Measurements from ENCODE around the gene GRAMD1A. TPM values are rescaled to one million over a fixed set of nuclear protein-coding genes. Genes with fewer than 3 reads are reported as not detected.
A peak's percentile ranks its signal among the peaks of the same experiment; 100 is the strongest.

GRAMD1A gene
- total RNA-seq, 1 experiment from 2014 or later: 75.4 TPM

GRCh38 chr19:35011737-35012682, 11.9 kb downstream of the GRAMD1A start:
- H3K27ac ChIP-seq (ENCODE audit: low read depth, low read length): no peak overlapping the region
- intact Hi-C loops (cut with micrococcal nuclease): loop anchor here (5.0 kb wide), 1 partner anchor 160 kb away; no protein-coding TSS in a partner anchor
- TSS peak; percentile 12 for BruUV-seq (replicated peaks)
- peaks cover 20 to 23% of the 10 kb centered on the region in 2 experiments; a peak in 3 of 4 replicates for H3K36me3 ChIP-seq (ENCODE audit: control insufficient read depth in 1 of 2, insufficient read depth in 2 of 2, low read length in 2 of 2)
- H3K9me3 ChIP-seq (ENCODE audit: control insufficient read depth in 1 of 2, insufficient read depth in 1 of 2, low read depth in 1 of 2, low read length in 2 of 2): no peaks in the 10 kb centered on the region
- H3K9me2 ChIP-seq (ENCODE audit: insufficient read depth): no peaks in the 10 kb centered on the region
- DNase-seq (ENCODE audit: low read depth, low spot score) (no peak), ATAC-seq (no peak)
- ChIA-PET POLR2A (no interaction called here), CTCF (interaction anchor here (0.9 kb wide), 1 partner anchor 174 kb away, joined by 3 read pairs; no protein-coding TSS in a partner anchor), RAD21 (ENCODE audit: low non-redundant PET in 1 of 2, low total read pairs in 2 of 2, uncharacterized antibody in 2 of 2, unreplicated experiment in 2 of 2) (no interaction called here)
- H3K4me3 ChIP-seq (replicated peaks in 1 of 2; ENCODE audit: low read depth in 1 of 2, low read length in 2 of 2): no peak overlapping the region
- TF ChIP-seq EZH2 (IDR thresholded peaks at IDR 0.05) (no peak), REST (IDR thresholded peaks at IDR 0.05; ENCODE audit: low read depth) (no peak), TCF7L2 (IDR thresholded peaks at IDR 0.05; ENCODE audit: borderline replicate concordance, extremely low read depth, insufficient read depth, insufficient read length) (no peak), EZH2phosphoT487 (IDR thresholded peaks at IDR 0.05; ENCODE audit: borderline replicate concordance) (no peak), CEBPB (IDR thresholded peaks at IDR 0.05; ENCODE audit: low read depth) (no peak), CTCF (IDR thresholded peaks at IDR 0.05 in 2 of 3, conservative IDR thresholded peaks at IDR 0.05 in 1 of 3; ENCODE audit: borderline replicate concordance in 1 of 3, insufficient read depth in 1 of 3, low read depth in 2 of 3, low read length in 2 of 3) (no peak), POLR2A (IDR thresholded peaks at IDR 0.05; ENCODE audit: borderline replicate concordance, extremely low read depth, insufficient read depth, insufficient read length) (no peak), CBX3 (IDR thresholded peaks at IDR 0.05; ENCODE audit: low read depth) (no peak), SIN3A (IDR thresholded peaks at IDR 0.05; ENCODE audit: low read depth) (no peak), ZNF274 (IDR thresholded peaks at IDR 0.05; ENCODE audit: low read depth, low read length) (no peak), EGR1 (IDR thresholded peaks at IDR 0.05; ENCODE audit: low read depth) (no peak)
- TF ChIP-seq, protein P1, sequence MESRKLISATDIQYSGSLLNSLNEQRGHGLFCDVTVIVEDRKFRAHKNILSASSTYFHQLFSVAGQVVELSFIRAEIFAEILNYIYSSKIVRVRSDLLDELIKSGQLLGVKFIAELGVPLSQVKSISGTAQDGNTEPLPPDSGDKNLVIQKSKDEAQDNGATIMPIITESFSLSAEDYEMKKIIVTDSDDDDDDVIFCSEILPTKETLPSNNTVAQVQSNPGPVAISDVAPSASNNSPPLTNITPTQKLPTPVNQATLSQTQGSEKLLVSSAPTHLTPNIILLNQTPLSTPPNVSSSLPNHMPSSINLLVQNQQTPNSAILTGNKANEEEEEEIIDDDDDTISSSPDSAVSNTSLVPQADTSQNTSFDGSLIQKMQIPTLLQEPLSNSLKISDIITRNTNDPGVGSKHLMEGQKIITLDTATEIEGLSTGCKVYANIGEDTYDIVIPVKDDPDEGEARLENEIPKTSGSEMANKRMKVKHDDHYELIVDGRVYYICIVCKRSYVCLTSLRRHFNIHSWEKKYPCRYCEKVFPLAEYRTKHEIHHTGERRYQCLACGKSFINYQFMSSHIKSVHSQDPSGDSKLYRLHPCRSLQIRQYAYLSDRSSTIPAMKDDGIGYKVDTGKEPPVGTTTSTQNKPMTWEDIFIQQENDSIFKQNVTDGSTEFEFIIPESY (IDR thresholded peaks at IDR 0.05; ENCODE audit: extremely low read depth, insufficient replicate concordance, low read length): no peak
- no peaks in the 10 kb centered on the region for H3K27me3 ChIP-seq (ENCODE audit: insufficient read depth, low read length)
- H4K20me1 ChIP-seq (ENCODE audit: insufficient read depth): no peaks in the 10 kb centered on the region
- H3K4me2 ChIP-seq (ENCODE audit: low read length): no peak overlapping the region
- no peaks in the 10 kb centered on the region for H3K4me1 ChIP-seq (ENCODE audit: control insufficient read depth in 1 of 2, insufficient read depth in 2 of 2, low read length in 2 of 2)
- no peak overlapping the region for H2AFZ ChIP-seq (ENCODE audit: low read depth, low read length, poor library complexity, severe bottlenecking)
- no peak overlapping the region for H3K9ac ChIP-seq (ENCODE audit: low read length)
- 0 out of 2 replicates have a peak, but pooled peaks cover under 1% of the 10 kb centered on the region for H3K79me2 ChIP-seq (ENCODE audit: insufficient read depth, low read length)
